GM20000 (cell line): ENCODE data around the gene GBE1.

Experiments
- DNase-seq: peaks from one replicate; pipeline ENCODE4 v3.0.0; 2012; ENCODE audit warnings: low spot score
- TF ChIP-seq, protein P1 (sequence below): IDR thresholded peaks from 2 replicates; pipeline ENCODE4 v1.5.1; 2012; ENCODE audit warnings: mild to moderate bottlenecking, control low read depth; ENCODE audit errors: extremely low read depth, missing control alignments

The GBE1 gene

GRCh38 chr3:81581966-81582599 lies 179.4 kb downstream of the GBE1 start:
- TF ChIP-seq, protein P1, sequence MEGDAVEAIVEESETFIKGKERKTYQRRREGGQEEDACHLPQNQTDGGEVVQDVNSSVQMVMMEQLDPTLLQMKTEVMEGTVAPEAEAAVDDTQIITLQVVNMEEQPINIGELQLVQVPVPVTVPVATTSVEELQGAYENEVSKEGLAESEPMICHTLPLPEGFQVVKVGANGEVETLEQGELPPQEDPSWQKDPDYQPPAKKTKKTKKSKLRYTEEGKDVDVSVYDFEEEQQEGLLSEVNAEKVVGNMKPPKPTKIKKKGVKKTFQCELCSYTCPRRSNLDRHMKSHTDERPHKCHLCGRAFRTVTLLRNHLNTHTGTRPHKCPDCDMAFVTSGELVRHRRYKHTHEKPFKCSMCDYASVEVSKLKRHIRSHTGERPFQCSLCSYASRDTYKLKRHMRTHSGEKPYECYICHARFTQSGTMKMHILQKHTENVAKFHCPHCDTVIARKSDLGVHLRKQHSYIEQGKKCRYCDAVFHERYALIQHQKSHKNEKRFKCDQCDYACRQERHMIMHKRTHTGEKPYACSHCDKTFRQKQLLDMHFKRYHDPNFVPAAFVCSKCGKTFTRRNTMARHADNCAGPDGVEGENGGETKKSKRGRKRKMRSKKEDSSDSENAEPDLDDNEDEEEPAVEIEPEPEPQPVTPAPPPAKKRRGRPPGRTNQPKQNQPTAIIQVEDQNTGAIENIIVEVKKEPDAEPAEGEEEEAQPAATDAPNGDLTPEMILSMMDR, result peak; percentile 3
- DNase-seq, result peak; percentile 2

- TF ChIP-seq, protein P1, result no peak
- DNase-seq, result no peak
These were observed 181.1 kb downstream of the GBE1 start for GRCh38 chr3:81580355-81580754.

DNA sequence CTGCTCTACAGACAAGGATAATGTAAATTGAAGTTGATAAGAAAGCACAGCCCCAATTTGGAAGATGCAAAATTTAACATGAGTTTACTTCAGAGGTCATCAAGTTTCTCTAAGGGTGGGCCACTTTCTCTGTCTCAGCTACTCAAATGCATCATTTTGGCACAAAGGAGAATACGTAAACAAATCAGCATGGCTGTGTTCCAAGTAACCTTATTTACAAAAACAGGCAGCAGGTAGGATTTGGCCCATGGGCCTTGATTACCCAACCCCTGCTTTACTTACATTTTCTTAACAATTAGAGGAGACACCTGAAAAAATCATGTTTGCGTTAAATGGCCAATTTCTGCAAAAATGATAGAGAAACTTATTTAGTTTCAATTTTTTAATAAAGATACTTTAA lies 181.7 kb downstream of the GBE1 start:
- no peak for DNase-seq
- TF ChIP-seq, protein P1, result no peak

GRCh38 chr3:81572201-81572756 lies 189.2 kb downstream of the GBE1 start:
- no peak for DNase-seq
- TF ChIP-seq, protein P1, result no peak

GRCh38 chr3:81568378-81568777 lies 193.1 kb downstream of the GBE1 start:
- no peak for DNase-seq
- TF ChIP-seq, protein P1, result no peak

DNA sequence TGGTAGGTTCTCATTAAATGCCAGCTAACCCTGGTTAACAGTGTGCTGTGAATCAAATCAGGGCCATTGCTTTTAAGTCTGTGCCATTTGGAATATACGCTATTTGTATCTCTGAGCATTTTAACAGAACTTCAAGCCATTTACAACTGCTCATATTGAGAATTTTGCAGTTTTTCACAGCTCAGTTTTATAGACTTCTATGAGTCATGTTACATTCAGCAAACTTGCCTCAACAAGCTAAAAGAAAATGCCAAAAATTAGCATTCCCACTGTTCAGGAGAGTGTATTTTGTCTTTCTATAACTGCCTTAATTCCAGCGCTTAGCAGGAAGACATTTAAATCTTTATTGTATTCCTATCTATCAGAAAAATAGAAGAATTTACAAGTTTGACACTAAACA lies 196.4 kb downstream of the GBE1 start:
- TF ChIP-seq, protein P1, result no peak
- DNase-seq, result no peak

DNA sequence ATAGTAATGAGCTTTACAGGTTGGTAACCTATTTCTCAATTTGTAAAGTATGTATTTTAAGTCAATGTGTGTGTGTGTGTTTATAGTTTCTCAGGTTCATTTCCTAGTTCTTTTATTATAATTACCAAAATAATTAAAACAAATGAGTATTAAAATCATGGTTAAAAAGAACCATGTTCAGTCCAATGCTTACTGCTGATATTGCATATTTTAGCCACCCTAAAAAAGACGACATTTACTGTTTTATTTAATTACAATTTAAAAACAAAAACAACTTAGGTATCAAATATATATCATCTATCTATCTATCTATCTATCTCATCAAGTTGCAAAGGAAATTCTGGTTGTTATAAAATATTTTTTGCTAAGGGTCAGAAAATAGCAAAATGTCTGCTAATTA lies 203.3 kb downstream of the GBE1 start:
- no peak for DNase-seq
- TF ChIP-seq, protein P1, result no peak
